Activated naive CD8-positive, alpha-beta T cell treated with anti-CD3 and anti-CD28 coated beads for 36 hours (primary cell): ENCODE results near the gene WDR37. TPM values are rescaled to one million over a fixed set of nuclear protein-coding genes. Genes with fewer than 3 reads are reported as not detected.
"Not testable (repeated sequence)": the region's sequence is repeated elsewhere in the genome, so short reads cannot be mapped to it uniquely, and the experiment has no call there.

Experiments used
- DNase-seq: peaks from one replicate; pipeline ENCODE4 v3.0.0; 2021
- H3K27ac Mint-ChIP-seq: one replicate; pipeline ENCODE4 v1.8.0; 2022; ENCODE audit warnings: mild to moderate bottlenecking, moderate library complexity, mixed read lengths
- H3K27me3 Mint-ChIP-seq: one replicate; pipeline ENCODE4 v1.8.0; 2022; ENCODE audit warnings: mild to moderate bottlenecking, mixed read lengths
- H3K36me3 Mint-ChIP-seq: one replicate; pipeline ENCODE4 v1.8.0; 2021; ENCODE audit warnings: mild to moderate bottlenecking, mixed read lengths
- H3K4me1 Mint-ChIP-seq: one replicate; pipeline ENCODE4 v1.8.0; 2021; ENCODE audit warnings: mixed read lengths
- H3K4me3 Mint-ChIP-seq: one replicate; pipeline ENCODE4 v1.8.0; 2022; ENCODE audit warnings: mild to moderate bottlenecking, moderate library complexity, mixed read lengths
- H3K9me3 Mint-ChIP-seq: one replicate; pipeline ENCODE4 v1.8.0; 2022; ENCODE audit warnings: mixed read lengths
- total RNA-seq, 2 experiments: library from RNA; stranded (reverse); gene quantifications; one replicate each; pipeline ENCODE4 v1.2.3, GENCODE V29; 2021

Gene WDR37
- total RNA-seq, 2 experiments from 2014 or later = 14.0 to 14.2 TPM

GRCh38 chr10:1150638-1150955, 94.4 kb downstream of the WDR37 start:
- Mint-ChIP-seq H3K36me3 (peaks cover 3% of the 10 kb centered on the region), H3K9me3 (peaks cover 7% of the 10 kb centered on the region), H3K4me3 (no peak overlapping the region), H3K4me1 (peaks cover 3% of the 10 kb centered on the region), H3K27ac (no peak overlapping the region), H3K27me3 (peaks cover 10% of the 10 kb centered on the region)
- DNase-seq = no peak

- Mint-ChIP-seq H3K36me3 (peaks cover 3% of the 10 kb centered on the region), H3K9me3 (peaks cover 6% of the 10 kb centered on the region), H3K4me3 (no peak overlapping the region), H3K27ac (no peak overlapping the region), H3K4me1 (peaks cover 3% of the 10 kb centered on the region), H3K27me3 (peaks cover 10% of the 10 kb centered on the region)
- DNase-seq = no peak
Measured at GRCh38 chr10:1151076-1152033, 95.2 kb downstream of the WDR37 start.

- peaks cover 7% of the 10 kb centered on the region for H3K27me3 Mint-ChIP-seq
- no peak overlapping the region for H3K4me3 Mint-ChIP-seq
- no peaks in the 10 kb centered on the region for H3K9me3 Mint-ChIP-seq
- H3K27ac Mint-ChIP-seq = no peak overlapping the region
- DNase-seq = no peak
- no peaks in the 10 kb centered on the region for H3K36me3 Mint-ChIP-seq
- peaks cover 3% of the 10 kb centered on the region for H3K4me1 Mint-ChIP-seq
Measured at GRCh38 chr10:1152386-1153250, 96.4 kb downstream of the WDR37 start.

GRCh38 chr10:1153251-1153763, 97.1 kb downstream of the WDR37 start:
- peaks cover 3% of the 10 kb centered on the region for H3K4me1 Mint-ChIP-seq
- no peaks in the 10 kb centered on the region for H3K9me3 Mint-ChIP-seq
- H3K27ac Mint-ChIP-seq = no peak overlapping the region
- peaks cover 7% of the 10 kb centered on the region for H3K27me3 Mint-ChIP-seq
- H3K4me3 Mint-ChIP-seq = no peak overlapping the region
- DNase-seq = no peak
- no peaks in the 10 kb centered on the region for H3K36me3 Mint-ChIP-seq

- Mint-ChIP-seq H3K4me3 (no peak overlapping the region), H3K9me3 (no peaks in the 10 kb centered on the region), H3K4me1 (peaks cover 3% of the 10 kb centered on the region), H3K36me3 (no peaks in the 10 kb centered on the region), H3K27ac (no peak overlapping the region), H3K27me3 (peaks cover 5% of the 10 kb centered on the region)
- DNase-seq = no peak
Measured at GRCh38 chr10:1153805-1154351, 97.7 kb downstream of the WDR37 start.

GRCh38 chr10:1154531-1155295, 98.5 kb downstream of the WDR37 start:
- Mint-ChIP-seq H3K9me3 (no peaks in the 10 kb centered on the region), H3K36me3 (no peaks in the 10 kb centered on the region), H3K4me1 (peaks cover 3% of the 10 kb centered on the region), H3K27ac (no peak overlapping the region), H3K27me3 (peaks cover 3% of the 10 kb centered on the region), H3K4me3 (no peak overlapping the region)
- no peak for DNase-seq

- H3K4me3 Mint-ChIP-seq = no peak overlapping the region
- no peaks in the 10 kb centered on the region for H3K9me3 Mint-ChIP-seq
- no peaks in the 10 kb centered on the region for H3K36me3 Mint-ChIP-seq
- H3K27ac Mint-ChIP-seq = no peak overlapping the region
- no peaks in the 10 kb centered on the region for H3K27me3 Mint-ChIP-seq
- DNase-seq = no peak
- H3K4me1 Mint-ChIP-seq = peaks cover 3% of the 10 kb centered on the region
Measured at GRCh38 chr10:1155791-1156615, 99.8 kb downstream of the WDR37 start.

- H3K9me3 Mint-ChIP-seq = no peaks in the 10 kb centered on the region
- no peaks in the 10 kb centered on the region for H3K36me3 Mint-ChIP-seq
- H3K27ac Mint-ChIP-seq = no peak overlapping the region
- DNase-seq = no peak
- no peak overlapping the region for H3K4me3 Mint-ChIP-seq
- no peaks in the 10 kb centered on the region for H3K27me3 Mint-ChIP-seq
- peaks cover 3% of the 10 kb centered on the region for H3K4me1 Mint-ChIP-seq
Measured at GRCh38 chr10:1156616-1156886, 100.4 kb downstream of the WDR37 start.

- Mint-ChIP-seq H3K27me3 (no peaks in the 10 kb centered on the region), H3K4me1 (peaks cover 3% of the 10 kb centered on the region), H3K9me3 (no peaks in the 10 kb centered on the region), H3K4me3 (no peak overlapping the region), H3K27ac (no peak overlapping the region), H3K36me3 (no peaks in the 10 kb centered on the region)
- DNase-seq = no peak
Measured at GRCh38 chr10:1156921-1157614, 100.9 kb downstream of the WDR37 start.

GRCh38 chr10:1157615-1157933, 101.4 kb downstream of the WDR37 start:
- no peak overlapping the region for H3K27ac Mint-ChIP-seq
- peaks cover 3% of the 10 kb centered on the region for H3K4me1 Mint-ChIP-seq
- H3K36me3 Mint-ChIP-seq = no peaks in the 10 kb centered on the region
- H3K9me3 Mint-ChIP-seq = no peaks in the 10 kb centered on the region
- DNase-seq = no peak
- no peaks in the 10 kb centered on the region for H3K27me3 Mint-ChIP-seq
- no peak overlapping the region for H3K4me3 Mint-ChIP-seq

- Mint-ChIP-seq H3K9me3 (no peaks in the 10 kb centered on the region), H3K27me3 (no peaks in the 10 kb centered on the region), H3K36me3 (no peaks in the 10 kb centered on the region), H3K27ac (no peak overlapping the region), H3K4me1 (peaks cover 3% of the 10 kb centered on the region), H3K4me3 (no peak overlapping the region)
- no peak for DNase-seq
Measured at GRCh38 chr10:1158066-1158465, 101.9 kb downstream of the WDR37 start.

GRCh38 chr10:1158536-1158935, 102.4 kb downstream of the WDR37 start:
- H3K4me3 Mint-ChIP-seq, H3K9me3 Mint-ChIP-seq, H3K27me3 Mint-ChIP-seq, H3K36me3 Mint-ChIP-seq, H3K4me1 Mint-ChIP-seq, DNase-seq, H3K27ac Mint-ChIP-seq: not testable (repeated sequence)

GRCh38 chr10:1159131-1160061, 103.2 kb downstream of the WDR37 start:
- Mint-ChIP-seq H3K4me1 (no peaks in the 10 kb centered on the region), H3K9me3 (no peaks in the 10 kb centered on the region), H3K4me3 (no peak overlapping the region), H3K36me3 (no peaks in the 10 kb centered on the region), H3K27ac (no peak overlapping the region), H3K27me3 (no peaks in the 10 kb centered on the region)
- DNase-seq = no peak
